ENCODE results near the gene PRKAR1B. TPM values are rescaled to one million over a fixed set of nuclear protein-coding genes. Genes with fewer than 3 reads are reported as not detected.
"Not testable (repeated sequence)": the region's sequence is repeated elsewhere in the genome, so short reads cannot be mapped to it uniquely, and the experiment has no call there.

Gene PRKAR1B
- total RNA-seq, 1 experiment from 2014 or later, result 35.3 TPM

- in situ Hi-C loops (cut with HindIII; ENCODE audit: low pct_unique_long_range_greater_than_20kb, low sequenced_read_pairs), result no loop called here
- no peak for DNase-seq (ENCODE audit: low read depth)
Measured at GRCh38 chr7:625376-625971, 101.6 kb downstream of the PRKAR1B start.

- in situ Hi-C loops (cut with HindIII; ENCODE audit: low pct_unique_long_range_greater_than_20kb, low sequenced_read_pairs), result no loop called here
- no peak for DNase-seq (ENCODE audit: low read depth)
Measured at GRCh38 chr7:623464-623863, 103.6 kb downstream of the PRKAR1B start.

- DNase-seq (ENCODE audit: low read depth), result no peak
- in situ Hi-C loops (cut with HindIII; ENCODE audit: low pct_unique_long_range_greater_than_20kb, low sequenced_read_pairs), result no loop called here
Measured at GRCh38 chr7:621572-622285, 105.4 kb downstream of the PRKAR1B start.

GRCh38 chr7:620885-621284 lies 106.2 kb downstream of the PRKAR1B start:
- DNase-seq (ENCODE audit: low read depth), result no peak
- in situ Hi-C loops (cut with HindIII; ENCODE audit: low pct_unique_long_range_greater_than_20kb, low sequenced_read_pairs), result no loop called here

GRCh38 chr7:620056-620455 lies 107.0 kb downstream of the PRKAR1B start:
- peak; percentile 35 for DNase-seq (ENCODE audit: low read depth)

GRCh38 chr7:619368-619840 lies 107.7 kb downstream of the PRKAR1B start:
- DNase-seq (ENCODE audit: low read depth), result no peak
- in situ Hi-C loops (cut with HindIII; ENCODE audit: low pct_unique_long_range_greater_than_20kb, low sequenced_read_pairs), result no loop called here

More at GRCh38 chr7:620056-620455, 107.0 kb downstream of the PRKAR1B start:
- in situ Hi-C loops (cut with HindIII; ENCODE audit: low pct_unique_long_range_greater_than_20kb, low sequenced_read_pairs), result no loop called here

GRCh38 chr7:618539-619367 lies 108.3 kb downstream of the PRKAR1B start:
- DNase-seq (ENCODE audit: low read depth), result no peak
- in situ Hi-C loops (cut with HindIII; ENCODE audit: low pct_unique_long_range_greater_than_20kb, low sequenced_read_pairs), result no loop called here

- in situ Hi-C loops (cut with HindIII; ENCODE audit: low pct_unique_long_range_greater_than_20kb, low sequenced_read_pairs), result no loop called here
- DNase-seq (ENCODE audit: low read depth), result no peak
Measured at GRCh38 chr7:617614-618538, 109.2 kb downstream of the PRKAR1B start.

GRCh38 chr7:613442-614140 lies 113.5 kb downstream of the PRKAR1B start:
- in situ Hi-C loops (cut with HindIII; ENCODE audit: low pct_unique_long_range_greater_than_20kb, low sequenced_read_pairs), result no loop called here

GRCh38 chr7:611837-612236 lies 115.2 kb downstream of the PRKAR1B start:
- DNase-seq (ENCODE audit: low read depth); in situ Hi-C loops (cut with HindIII; ENCODE audit: low pct_unique_long_range_greater_than_20kb, low sequenced_read_pairs): not testable (repeated sequence)

More at GRCh38 chr7:613442-614140, 113.5 kb downstream of the PRKAR1B start:
- no peak for DNase-seq (ENCODE audit: low read depth)

- in situ Hi-C loops (cut with HindIII; ENCODE audit: low pct_unique_long_range_greater_than_20kb, low sequenced_read_pairs), result no loop called here
- no peak for DNase-seq (ENCODE audit: low read depth)
Measured at GRCh38 chr7:611281-611810, 115.7 kb downstream of the PRKAR1B start.

- in situ Hi-C loops (cut with HindIII; ENCODE audit: low pct_unique_long_range_greater_than_20kb, low sequenced_read_pairs), result no loop called here
- DNase-seq (ENCODE audit: low read depth), result no peak
Measured at GRCh38 chr7:610531-611280, 116.4 kb downstream of the PRKAR1B start.

- in situ Hi-C loops (cut with HindIII; ENCODE audit: low pct_unique_long_range_greater_than_20kb, low sequenced_read_pairs), result no loop called here
- no peak for DNase-seq (ENCODE audit: low read depth)
Measured at GRCh38 chr7:610141-610530, 116.9 kb downstream of the PRKAR1B start.

- DNase-seq (ENCODE audit: low read depth), result no peak
- in situ Hi-C loops (cut with HindIII; ENCODE audit: low pct_unique_long_range_greater_than_20kb, low sequenced_read_pairs), result no loop called here
Measured at GRCh38 chr7:609365-609764, 117.7 kb downstream of the PRKAR1B start.

GRCh38 chr7:608954-609353 lies 118.1 kb downstream of the PRKAR1B start:
- in situ Hi-C loops (cut with HindIII; ENCODE audit: low pct_unique_long_range_greater_than_20kb, low sequenced_read_pairs), result no loop called here
- no peak for DNase-seq (ENCODE audit: low read depth)

GRCh38 chr7:608361-608760 lies 118.7 kb downstream of the PRKAR1B start:
- DNase-seq (ENCODE audit: low read depth), result no peak
- in situ Hi-C loops (cut with HindIII; ENCODE audit: low pct_unique_long_range_greater_than_20kb, low sequenced_read_pairs), result no loop called here

GRCh38 chr7:607938-608337 lies 119.1 kb downstream of the PRKAR1B start:
- in situ Hi-C loops (cut with HindIII; ENCODE audit: low pct_unique_long_range_greater_than_20kb, low sequenced_read_pairs), result no loop called here
- no peak for DNase-seq (ENCODE audit: low read depth)

Data from Caki2 (cell line).